Measurements from ENCODE around the gene SOX13. TPM values are rescaled to one million over a fixed set of nuclear protein-coding genes. Genes with fewer than 3 reads are reported as not detected.

The SOX13 gene
- 13.5 to 20.6 TPM (median 19.5 TPM) in 5 replicates for total RNA-seq (2022; extraction: Qiagen RNA extraction)

GRCh38 chr1:204072931-204073836, at the start of gene SOX13:
Gene SOX13 (plus strand): TSS chr1:204073115. CDS start chr1:204112916, 39,801 bp downstream.

GRCh38 chr1:204151552-204152309, 78.8 kb downstream of the SOX13 start, which contains the start of gene ETNK2:
Gene ETNK2 (minus strand): TSS chr1:204152044. CDS start chr1:204151852, 192 bp downstream.

GRCh38 chr1:204166219-204166618, 93.3 kb downstream of the SOX13 start, which contains the start of gene REN:
Gene REN (minus strand): TSS chr1:204166337. CDS start chr1:204166293, 44 bp downstream.

Other genes with a start within 250 kb of the SOX13 start
- gene SNRPE, start 211.5 kb upstream of the SOX13 start, total RNA-seq (2022; extraction: Qiagen RNA extraction) = 177 to 258 TPM (median 252 TPM) in 5 replicates
- 3.7 to 4.5 TPM (median 4.2 TPM) in 5 replicates for gene ETNK2, start 78.9 kb downstream of the SOX13 start, total RNA-seq (2022; extraction: Qiagen RNA extraction)
- gene REN, start 93.2 kb downstream of the SOX13 start, total RNA-seq (2022; extraction: Qiagen RNA extraction) = not detected in 5 replicates
- gene KISS1, start 123.4 kb downstream of the SOX13 start, total RNA-seq (2022; extraction: Qiagen RNA extraction) = 0.27 to 1.2 TPM (median 0.73 TPM) in 4 of 5 replicates, not detected in the other
- gene GOLT1A, start 140.9 kb downstream of the SOX13 start, total RNA-seq (2022; extraction: Qiagen RNA extraction) = 3.8 to 6.9 TPM (median 4.5 TPM) in 5 replicates

Measured in A549 treated with CORT108297 at 1 μM for 4 hours (cell line).